HepG2 (cell line): ENCODE measurements around the gene RNPEPL1. TPM values are rescaled to one million over a fixed set of nuclear protein-coding genes. Genes with fewer than 3 reads are reported as not detected.
A peak's percentile ranks its signal among the peaks of the same experiment; 100 is the strongest.

Source experiments
- ARID2 ChIP-seq: sonication (generic); formaldehyde crosslinking; IDR thresholded peaks from 2 replicates; pipeline ENCODE4 v1.8.1; 2022; ENCODE audit warnings: mild to moderate bottlenecking, missing genetic modification reagents, borderline replicate concordance
- CBX2 ChIP-seq, 2 experiments: fragments of 200-600 bp in 1 of 2; sonication (generic); formaldehyde crosslinking in 1 of 2; IDR thresholded peaks; 2 replicates each; pipeline versions ENCODE4 v1.7.0 to v1.8.1; 2018 to 2022; ENCODE audit warnings: low read depth in 2 of 2, low read length in 1 of 2, mild to moderate bottlenecking in 1 of 2, missing genetic modification reagents in 1 of 2
- FOSL1 ChIP-seq: sonication (generic); formaldehyde crosslinking; IDR thresholded peaks from 2 replicates; pipeline ENCODE4 v1.9.0; 2021; ENCODE audit warnings: missing genetic modification reagents, borderline replicate concordance
- FOXJ3 ChIP-seq: sonication (generic); formaldehyde crosslinking; IDR thresholded peaks from 2 replicates; pipeline ENCODE4 v1.4.0; 2020; ENCODE audit warnings: missing genetic modification reagents, mild to moderate bottlenecking, borderline replicate concordance
- ISL2 ChIP-seq: sonication (generic); formaldehyde crosslinking; IDR thresholded peaks from 2 replicates; pipeline ENCODE4 v1.5.0; 2020; ENCODE audit warnings: missing genetic modification reagents
- ISX ChIP-seq: sonication (generic); formaldehyde crosslinking; conservative IDR thresholded peaks from 2 replicates; pipeline ENCODE4 v1.5.0; 2020; ENCODE audit warnings: missing genetic modification reagents
- MLLT10 ChIP-seq: sonication (generic); formaldehyde crosslinking; IDR thresholded peaks from 2 replicates; pipeline ENCODE4 v1.4.0; 2020; ENCODE audit warnings: missing genetic modification reagents
- NKX3-1 ChIP-seq: sonication (generic); formaldehyde crosslinking; IDR thresholded peaks from 2 replicates; pipeline ENCODE4 v1.5.0; 2020; ENCODE audit warnings: missing genetic modification reagents
- RARG ChIP-seq: sonication (generic); formaldehyde crosslinking; IDR thresholded peaks from 2 replicates; pipeline ENCODE4 v1.4.0; 2020; ENCODE audit warnings: low read depth, mild to moderate bottlenecking, missing genetic modification reagents
- XBP1 ChIP-seq: sonication (generic); formaldehyde crosslinking; IDR thresholded peaks from 2 replicates; pipeline ENCODE4 v1.5.0; 2020; ENCODE audit warnings: missing genetic modification reagents
- ZNF160 ChIP-seq: sonication (generic); formaldehyde crosslinking; IDR thresholded peaks from 2 replicates; pipeline ENCODE4 v1.8.0; 2022; ENCODE audit warnings: mild to moderate bottlenecking, inconsistent platforms, missing genetic modification reagents
- ZNF235 ChIP-seq: sonication (generic); formaldehyde crosslinking; IDR thresholded peaks from 2 replicates; pipeline ENCODE4 v1.8.1; 2023; ENCODE audit warnings: mild to moderate bottlenecking, missing genetic modification reagents, borderline replicate concordance
- ZNF264 ChIP-seq: sonication (generic); formaldehyde crosslinking; IDR thresholded peaks from 2 replicates; pipeline ENCODE4 v1.4.0; 2020; ENCODE audit warnings: missing genetic modification reagents
- ZNF761 ChIP-seq: sonication (generic); formaldehyde crosslinking; conservative IDR thresholded peaks from 2 replicates; pipeline ENCODE4 v1.4.0; 2020; ENCODE audit warnings: mild to moderate bottlenecking, missing genetic modification reagents
- ZNF775 ChIP-seq: sonication (generic); formaldehyde crosslinking; IDR thresholded peaks from 2 replicates; pipeline ENCODE4 v1.4.0; 2020; ENCODE audit warnings: missing genetic modification reagents, mild to moderate bottlenecking, moderate library complexity, borderline replicate concordance
- ZNF790 ChIP-seq: sonication (generic); formaldehyde crosslinking; IDR thresholded peaks from 2 replicates; pipeline ENCODE4 v1.8.0; 2022; ENCODE audit warnings: missing genetic modification reagents, mild to moderate bottlenecking, borderline replicate concordance
- polyA plus RNA-seq, 8 experiments: library from polyadenylated mRNA; depleted of rRNA in 3 of 8; stranded (reverse) in 7 of 8; unstranded in 1 of 8; fragments of >200 nt; fragmentation: Illumina TruSeq in 4 of 8; extraction: Trizol in 4 of 8; gene quantifications; 2 replicates each; pipeline versions ENCODE4 v1.2.1 to v1.2.3, GENCODE V29; 2011 to 2016; ENCODE audit warnings: low read depth in 4 of 8, missing spikeins in 1 of 8, mixed read lengths in 1 of 8; ENCODE audit not compliant: insufficient read depth in 1 of 8
- total RNA-seq, 5 experiments: library from RNA; depleted of rRNA; stranded (reverse); fragments of >200 nt; fragmentation: Illumina TruSeq; extraction: Trizol; gene quantifications; 2 replicates each; pipeline ENCODE4 v1.2.3, GENCODE V29; 2016; ENCODE audit warnings: low read depth in 1 of 5
- TF ChIP-seq, protein P1 (sequence below): sonication (generic); formaldehyde crosslinking; IDR thresholded peaks from 2 replicates; pipeline ENCODE4 v1.5.1; 2020; ENCODE audit warnings: mild to moderate bottlenecking, missing genetic modification reagents, borderline replicate concordance
- TF ChIP-seq, protein P2 (sequence below): sonication (generic); formaldehyde crosslinking; IDR thresholded peaks from 2 replicates; pipeline ENCODE4 v1.4.0; 2020; ENCODE audit warnings: mild to moderate bottlenecking, missing genetic modification reagents
- TF ChIP-seq, protein P3 (sequence below): sonication (generic); formaldehyde crosslinking; IDR thresholded peaks from 2 replicates; pipeline ENCODE4 v1.8.1; 2023; ENCODE audit warnings: mild to moderate bottlenecking, missing genetic modification reagents
- TF ChIP-seq, protein P4 (sequence below): sonication (generic); formaldehyde crosslinking; conservative IDR thresholded peaks from 2 replicates; pipeline ENCODE4 v1.4.0; 2020; ENCODE audit warnings: mild to moderate bottlenecking, missing genetic modification reagents, moderate library complexity

RNPEPL1 gene
- total and polyA plus RNA-seq, 2 of the 13 experiments (the other 11 are each of a cell fraction or from before 2014, with no cell fraction given), result 13.0 to 18.0 TPM

DNA sequence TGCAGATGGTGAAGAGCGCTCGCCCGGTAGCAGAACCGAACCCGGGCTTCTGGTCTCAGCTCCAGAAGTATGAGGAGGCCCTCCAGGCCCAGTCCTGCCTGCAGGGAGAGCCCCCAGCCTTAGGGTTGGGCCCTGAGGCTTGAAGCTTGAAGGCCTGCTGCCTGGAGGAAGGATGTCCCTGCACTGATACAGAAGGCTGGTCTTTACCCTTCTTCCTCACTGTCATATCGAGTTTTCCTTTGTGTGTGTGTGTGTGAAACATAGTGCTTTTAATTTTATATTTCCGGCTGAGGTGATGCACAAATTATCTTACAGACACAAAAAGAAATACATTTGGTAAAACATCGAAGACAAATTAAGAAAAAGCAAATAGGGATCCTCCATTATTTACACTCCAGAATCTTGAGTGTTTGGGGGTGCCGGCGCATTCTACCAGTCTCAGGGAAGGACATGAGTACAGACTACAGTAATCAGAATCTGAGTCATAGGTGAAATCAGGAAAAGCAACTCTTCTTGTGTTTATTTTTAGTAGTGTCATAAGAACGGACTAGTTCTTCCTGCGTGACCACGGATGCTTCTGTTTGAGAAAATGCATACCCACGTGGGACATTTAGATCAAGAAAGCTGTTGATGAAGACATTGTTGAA is 6.8 kb upstream of the RNPEPL1 start (continued):
- TF ChIP-seq, protein P1, sequence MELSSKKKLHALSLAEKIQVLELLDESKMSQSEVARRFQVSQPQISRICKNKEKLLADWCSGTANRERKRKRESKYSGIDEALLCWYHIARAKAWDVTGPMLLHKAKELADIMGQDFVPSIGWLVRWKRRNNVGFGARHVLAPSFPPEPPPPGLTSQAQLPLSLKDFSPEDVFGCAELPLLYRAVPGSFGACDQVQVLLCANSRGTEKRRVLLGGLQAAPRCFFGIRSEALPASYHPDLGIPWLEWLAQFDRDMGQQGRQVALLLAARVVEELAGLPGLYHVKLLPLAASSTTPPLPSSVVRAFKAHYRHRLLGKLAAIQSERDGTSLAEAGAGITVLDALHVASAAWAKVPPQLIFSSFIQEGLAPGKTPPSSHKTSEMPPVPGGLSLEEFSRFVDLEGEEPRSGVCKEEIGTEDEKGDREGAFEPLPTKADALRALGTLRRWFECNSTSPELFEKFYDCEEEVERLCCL (CRISPR knock-in tag), result no peak
- TF ChIP-seq MLLT10 (CRISPR knock-in tag), result no peak
- TF ChIP-seq XBP1 (CRISPR knock-in tag), result 0 out of 2 replicates have a peak, but pooled peaks have one; percentile 44
- 0 out of 2 replicates have a peak, but pooled peaks have one; percentile 38 for TF ChIP-seq ZNF775 (CRISPR knock-in tag)
- TF ChIP-seq RARG (CRISPR knock-in tag), result 0 out of 2 replicates have a peak, but pooled peaks have one; percentile 20
- TF ChIP-seq CBX2 (IDR thresholded peaks at IDR 0.05; ENCODE audit: low read depth, low read length), result no peak
- 0 out of 2 replicates have a peak, but pooled peaks have one; percentile 11 for TF ChIP-seq CBX2 (CRISPR knock-in tag; IDR thresholded peaks at IDR 0.05; ENCODE audit: low read depth)
- peak; percentile 70; the same call in 1 of the 2 replicates for TF ChIP-seq ZNF235 (CRISPR knock-in tag)
- peak; percentile 1; the same call in 1 of the 2 replicates for TF ChIP-seq ISL2 (CRISPR knock-in tag)
- no peak; the same call in 1 of the 2 replicates for TF ChIP-seq ISX (CRISPR knock-in tag)
- TF ChIP-seq ARID2 (CRISPR knock-in tag), result peak; percentile 82; the same call in 1 of the 2 replicates
- 0 out of 2 replicates have a peak, but pooled peaks have one; percentile 16 for TF ChIP-seq ZNF160
- TF ChIP-seq, protein P2, sequence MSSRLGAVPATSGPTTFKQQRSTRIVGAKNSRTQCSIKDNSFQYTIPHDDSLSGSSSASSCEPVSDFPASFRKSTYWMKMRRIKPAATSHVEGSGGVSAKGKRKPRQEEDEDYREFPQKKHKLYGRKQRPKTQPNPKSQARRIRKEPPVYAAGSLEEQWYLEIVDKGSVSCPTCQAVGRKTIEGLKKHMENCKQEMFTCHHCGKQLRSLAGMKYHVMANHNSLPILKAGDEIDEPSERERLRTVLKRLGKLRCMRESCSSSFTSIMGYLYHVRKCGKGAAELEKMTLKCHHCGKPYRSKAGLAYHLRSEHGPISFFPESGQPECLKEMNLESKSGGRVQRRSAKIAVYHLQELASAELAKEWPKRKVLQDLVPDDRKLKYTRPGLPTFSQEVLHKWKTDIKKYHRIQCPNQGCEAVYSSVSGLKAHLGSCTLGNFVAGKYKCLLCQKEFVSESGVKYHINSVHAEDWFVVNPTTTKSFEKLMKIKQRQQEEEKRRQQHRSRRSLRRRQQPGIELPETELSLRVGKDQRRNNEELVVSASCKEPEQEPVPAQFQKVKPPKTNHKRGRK (CRISPR knock-in tag), result 0 out of 2 replicates have a peak, but pooled peaks have one; percentile 20
- TF ChIP-seq, protein P3, sequence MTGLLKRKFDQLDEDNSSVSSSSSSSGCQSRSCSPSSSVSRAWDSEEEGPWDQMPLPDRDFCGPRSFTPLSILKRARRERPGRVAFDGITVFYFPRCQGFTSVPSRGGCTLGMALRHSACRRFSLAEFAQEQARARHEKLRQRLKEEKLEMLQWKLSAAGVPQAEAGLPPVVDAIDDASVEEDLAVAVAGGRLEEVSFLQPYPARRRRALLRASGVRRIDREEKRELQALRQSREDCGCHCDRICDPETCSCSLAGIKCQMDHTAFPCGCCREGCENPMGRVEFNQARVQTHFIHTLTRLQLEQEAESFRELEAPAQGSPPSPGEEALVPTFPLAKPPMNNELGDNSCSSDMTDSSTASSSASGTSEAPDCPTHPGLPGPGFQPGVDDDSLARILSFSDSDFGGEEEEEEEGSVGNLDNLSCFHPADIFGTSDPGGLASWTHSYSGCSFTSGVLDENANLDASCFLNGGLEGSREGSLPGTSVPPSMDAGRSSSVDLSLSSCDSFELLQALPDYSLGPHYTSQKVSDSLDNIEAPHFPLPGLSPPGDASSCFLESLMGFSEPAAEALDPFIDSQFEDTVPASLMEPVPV, result 0 out of 2 replicates have a peak, but pooled peaks have one; percentile 36
- no peak for TF ChIP-seq FOSL1
- TF ChIP-seq ZNF761, result no peak
- no peak for TF ChIP-seq ZNF790
- peak; percentile 48; the same call in 1 of the 2 replicates for TF ChIP-seq FOXJ3 (CRISPR knock-in tag)
- TF ChIP-seq ZNF264 (CRISPR knock-in tag), result peak; percentile 63; the same call in 1 of the 2 replicates
- TF ChIP-seq, protein P4, sequence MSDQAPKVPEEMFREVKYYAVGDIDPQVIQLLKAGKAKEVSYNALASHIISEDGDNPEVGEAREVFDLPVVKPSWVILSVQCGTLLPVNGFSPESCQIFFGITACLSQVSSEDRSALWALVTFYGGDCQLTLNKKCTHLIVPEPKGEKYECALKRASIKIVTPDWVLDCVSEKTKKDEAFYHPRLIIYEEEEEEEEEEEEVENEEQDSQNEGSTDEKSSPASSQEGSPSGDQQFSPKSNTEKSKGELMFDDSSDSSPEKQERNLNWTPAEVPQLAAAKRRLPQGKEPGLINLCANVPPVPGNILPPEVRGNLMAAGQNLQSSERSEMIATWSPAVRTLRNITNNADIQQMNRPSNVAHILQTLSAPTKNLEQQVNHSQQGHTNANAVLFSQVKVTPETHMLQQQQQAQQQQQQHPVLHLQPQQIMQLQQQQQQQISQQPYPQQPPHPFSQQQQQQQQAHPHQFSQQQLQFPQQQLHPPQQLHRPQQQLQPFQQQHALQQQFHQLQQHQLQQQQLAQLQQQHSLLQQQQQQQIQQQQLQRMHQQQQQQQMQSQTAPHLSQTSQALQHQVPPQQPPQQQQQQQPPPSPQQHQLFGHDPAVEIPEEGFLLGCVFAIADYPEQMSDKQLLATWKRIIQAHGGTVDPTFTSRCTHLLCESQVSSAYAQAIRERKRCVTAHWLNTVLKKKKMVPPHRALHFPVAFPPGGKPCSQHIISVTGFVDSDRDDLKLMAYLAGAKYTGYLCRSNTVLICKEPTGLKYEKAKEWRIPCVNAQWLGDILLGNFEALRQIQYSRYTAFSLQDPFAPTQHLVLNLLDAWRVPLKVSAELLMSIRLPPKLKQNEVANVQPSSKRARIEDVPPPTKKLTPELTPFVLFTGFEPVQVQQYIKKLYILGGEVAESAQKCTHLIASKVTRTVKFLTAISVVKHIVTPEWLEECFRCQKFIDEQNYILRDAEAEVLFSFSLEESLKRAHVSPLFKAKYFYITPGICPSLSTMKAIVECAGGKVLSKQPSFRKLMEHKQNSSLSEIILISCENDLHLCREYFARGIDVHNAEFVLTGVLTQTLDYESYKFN (CRISPR knock-in tag), result 0 out of 2 replicates have a peak, but pooled peaks have one; percentile 26
- TF ChIP-seq NKX3-1, result 0 out of 2 replicates have a peak, but pooled peaks have one; percentile 2
